Fibroblast of lung (primary cell): ENCODE results near the gene NFE2L1. TPM values are rescaled to one million over a fixed set of nuclear protein-coding genes. Genes with fewer than 3 reads are reported as not detected.

Experiments
- DNase-seq, 2 donors: peaks; one replicate each; pipeline versions ENCODE4 v3.0.0 to v3.0.0-alpha.2; 2010; ENCODE audit warnings: low read depth in 2 of 2
- H2AFZ ChIP-seq: 2 replicates; pipeline ENCODE4 v1.5.1; 2012; ENCODE audit warnings: low read length, control low read depth, inconsistent platforms
- H3K27ac ChIP-seq: 2 replicates; pipeline ENCODE4 v1.5.1; 2011; ENCODE audit warnings: low read length, control low read depth; ENCODE audit not compliant: insufficient read depth
- H3K27me3 ChIP-seq: 2 replicates; pipeline ENCODE4 v1.5.1; 2011; ENCODE audit warnings: mild to moderate bottlenecking, low read length; ENCODE audit not compliant: control insufficient read depth, insufficient read depth
- H3K36me3 ChIP-seq: 2 replicates; pipeline ENCODE4 v1.5.1; 2011; ENCODE audit warnings: low read length; ENCODE audit not compliant: control insufficient read depth, insufficient read depth
- H3K4me1 ChIP-seq: 2 replicates; pipeline ENCODE4 v1.5.1; 2011; ENCODE audit warnings: low read length; ENCODE audit not compliant: control insufficient read depth, insufficient read depth; ENCODE audit errors: extremely low read depth
- H3K4me2 ChIP-seq: 2 replicates; pipeline ENCODE4 v1.5.1; 2011; ENCODE audit warnings: low read length, control low read depth; ENCODE audit not compliant: insufficient read depth; ENCODE audit errors: extremely low read depth
- H3K4me3 ChIP-seq, 4 experiments: fragments of 200-600 bp in 1 of 4; sonication (generic) in 1 of 4; replicated peaks in 1 of 4; 2 replicates each; pipeline ENCODE4 v1.5.1; 2011 to 2016; ENCODE audit warnings: low read length in 4 of 4, low read depth in 3 of 4, mild to moderate bottlenecking in 3 of 4, control low read depth in 2 of 4, inconsistent platforms in 1 of 4, mixed read lengths in 1 of 4; ENCODE audit not compliant: insufficient read depth in 1 of 4; ENCODE audit errors: control extremely low read depth in 1 of 4
- H3K79me2 ChIP-seq: 2 replicates; pipeline ENCODE4 v1.5.1; 2012; ENCODE audit warnings: mild to moderate bottlenecking, low read length, inconsistent platforms; ENCODE audit not compliant: control insufficient read depth, insufficient read depth
- H3K9ac ChIP-seq: 2 replicates; pipeline ENCODE4 v1.5.1; 2011; ENCODE audit warnings: mild to moderate bottlenecking, low read length, control low read depth; ENCODE audit not compliant: insufficient read depth
- H3K9me3 ChIP-seq: 2 replicates; pipeline ENCODE4 v1.5.1; 2012; ENCODE audit warnings: low read depth, low read length; ENCODE audit not compliant: control insufficient read depth, insufficient read depth
- H4K20me1 ChIP-seq: 2 replicates; pipeline ENCODE4 v1.5.1; 2011; ENCODE audit warnings: low read length; ENCODE audit not compliant: control insufficient read depth, insufficient read depth; ENCODE audit errors: extremely low read depth
- EZH2 ChIP-seq: IDR thresholded peaks from 2 replicates; pipeline ENCODE4 v1.5.1; 2012; ENCODE audit warnings: low read length, control low read depth, mild to moderate bottlenecking; ENCODE audit errors: missing control alignments
- polyA plus RNA-seq, 2 donors: library from polyadenylated mRNA; depleted of rRNA in 1 of 2; stranded (reverse) in 1 of 2; unstranded in 1 of 2; fragments of >200 nt; gene quantifications; 2 replicates each; pipeline ENCODE4 v1.2.1, GENCODE V29; 2011 to 2012; ENCODE audit warnings: missing spikeins in 1 of 2
- total RNA-seq: library from RNA; depleted of rRNA; stranded (reverse); fragments of >200 nt; gene quantifications from 2 replicates; pipeline ENCODE4 v1.2.1, GENCODE V29; 2014
- TF ChIP-seq, protein P1 (sequence below), 2 donors: IDR thresholded peaks in 1 of 2; conservative IDR thresholded peaks in 1 of 2; 1 replicate in 1 of 2; 2 replicates in 1 of 2; pipeline ENCODE4 v1.5.1; 2011 to 2012; ENCODE audit warnings: low read length in 2 of 2, control low read depth in 1 of 2, inconsistent platforms in 1 of 2, low read depth in 1 of 2, mild to moderate bottlenecking in 1 of 2

Gene NFE2L1
- total and polyA plus RNA-seq, 2 donors (not counting 1 experiment from before 2014, with no cell fraction given): 162 to 200 TPM

DNA sequence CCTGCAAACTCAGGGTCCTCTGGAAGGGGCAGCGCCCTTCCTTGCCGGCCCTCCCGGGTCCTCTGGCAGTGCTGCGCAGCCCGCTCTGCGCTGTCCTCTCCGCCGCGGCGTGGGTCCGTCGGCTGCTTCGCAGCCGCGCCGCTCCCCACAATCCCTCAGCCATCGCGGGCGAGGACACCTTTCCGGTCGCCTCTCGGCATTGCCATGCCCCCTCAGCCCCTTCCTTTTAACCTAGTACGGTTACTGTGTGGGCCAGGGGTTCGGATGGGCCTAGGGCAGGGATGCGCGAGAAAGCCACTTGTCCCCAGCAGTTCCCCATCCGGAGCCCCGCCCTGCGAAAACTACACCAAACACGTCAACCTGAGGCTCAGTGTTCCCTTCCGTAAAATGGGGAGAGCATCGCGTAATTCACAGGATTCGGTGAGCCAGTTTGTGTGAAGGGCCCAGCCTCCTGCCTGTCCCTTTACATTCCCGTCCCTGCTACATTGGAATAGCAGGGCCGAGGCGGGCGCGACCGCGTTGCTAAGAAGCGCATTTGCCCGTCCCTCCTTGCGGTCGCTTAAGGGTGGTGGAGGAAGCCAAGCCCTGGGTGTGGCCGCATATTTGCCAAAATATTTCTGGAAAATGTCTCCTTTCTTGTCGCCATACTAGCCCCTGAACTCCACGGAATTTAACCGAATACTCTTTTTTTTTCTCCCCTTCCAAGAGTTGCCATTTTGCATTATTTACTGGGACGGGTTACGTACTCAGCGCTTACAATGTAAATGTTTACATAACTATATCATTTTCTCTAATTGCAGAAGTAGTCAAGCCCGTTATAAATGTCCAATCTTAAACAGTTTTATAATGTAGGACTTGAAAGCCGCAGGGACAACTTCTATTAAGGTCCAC, 23.8 kb upstream of the NFE2L1 start:
- Histone ChIP-seq H3K4me3 (peak overlapping the region; percentile 39 to 73 (median 52)), H4K20me1 (no peaks in the 10 kb centered on the region), H3K9me3 (no peaks in the 10 kb centered on the region), H3K4me1 (peaks cover 23% of the 10 kb centered on the region), H2AFZ (peak overlapping the region; percentile 14), H3K36me3 (no peaks in the 10 kb centered on the region), H3K4me2 (peak overlapping the region; percentile 95), H3K9ac (peak overlapping the region; percentile 33), H3K27ac (peak overlapping the region; percentile 49), H3K27me3 (no peaks in the 10 kb centered on the region), H3K79me2 (no peaks in the 10 kb centered on the region)
- TF ChIP-seq, protein P1, sequence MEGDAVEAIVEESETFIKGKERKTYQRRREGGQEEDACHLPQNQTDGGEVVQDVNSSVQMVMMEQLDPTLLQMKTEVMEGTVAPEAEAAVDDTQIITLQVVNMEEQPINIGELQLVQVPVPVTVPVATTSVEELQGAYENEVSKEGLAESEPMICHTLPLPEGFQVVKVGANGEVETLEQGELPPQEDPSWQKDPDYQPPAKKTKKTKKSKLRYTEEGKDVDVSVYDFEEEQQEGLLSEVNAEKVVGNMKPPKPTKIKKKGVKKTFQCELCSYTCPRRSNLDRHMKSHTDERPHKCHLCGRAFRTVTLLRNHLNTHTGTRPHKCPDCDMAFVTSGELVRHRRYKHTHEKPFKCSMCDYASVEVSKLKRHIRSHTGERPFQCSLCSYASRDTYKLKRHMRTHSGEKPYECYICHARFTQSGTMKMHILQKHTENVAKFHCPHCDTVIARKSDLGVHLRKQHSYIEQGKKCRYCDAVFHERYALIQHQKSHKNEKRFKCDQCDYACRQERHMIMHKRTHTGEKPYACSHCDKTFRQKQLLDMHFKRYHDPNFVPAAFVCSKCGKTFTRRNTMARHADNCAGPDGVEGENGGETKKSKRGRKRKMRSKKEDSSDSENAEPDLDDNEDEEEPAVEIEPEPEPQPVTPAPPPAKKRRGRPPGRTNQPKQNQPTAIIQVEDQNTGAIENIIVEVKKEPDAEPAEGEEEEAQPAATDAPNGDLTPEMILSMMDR (conservative IDR thresholded peaks at IDR 0.05 in 1 of 2, IDR thresholded peaks at IDR 0.05 in 1 of 2; ENCODE audit: low read depth in 1 of 2, low read length in 2 of 2): no peak
- no peak for TF ChIP-seq EZH2
- peak in 1 of 2 donors; percentile 61 for DNase-seq

DNA sequence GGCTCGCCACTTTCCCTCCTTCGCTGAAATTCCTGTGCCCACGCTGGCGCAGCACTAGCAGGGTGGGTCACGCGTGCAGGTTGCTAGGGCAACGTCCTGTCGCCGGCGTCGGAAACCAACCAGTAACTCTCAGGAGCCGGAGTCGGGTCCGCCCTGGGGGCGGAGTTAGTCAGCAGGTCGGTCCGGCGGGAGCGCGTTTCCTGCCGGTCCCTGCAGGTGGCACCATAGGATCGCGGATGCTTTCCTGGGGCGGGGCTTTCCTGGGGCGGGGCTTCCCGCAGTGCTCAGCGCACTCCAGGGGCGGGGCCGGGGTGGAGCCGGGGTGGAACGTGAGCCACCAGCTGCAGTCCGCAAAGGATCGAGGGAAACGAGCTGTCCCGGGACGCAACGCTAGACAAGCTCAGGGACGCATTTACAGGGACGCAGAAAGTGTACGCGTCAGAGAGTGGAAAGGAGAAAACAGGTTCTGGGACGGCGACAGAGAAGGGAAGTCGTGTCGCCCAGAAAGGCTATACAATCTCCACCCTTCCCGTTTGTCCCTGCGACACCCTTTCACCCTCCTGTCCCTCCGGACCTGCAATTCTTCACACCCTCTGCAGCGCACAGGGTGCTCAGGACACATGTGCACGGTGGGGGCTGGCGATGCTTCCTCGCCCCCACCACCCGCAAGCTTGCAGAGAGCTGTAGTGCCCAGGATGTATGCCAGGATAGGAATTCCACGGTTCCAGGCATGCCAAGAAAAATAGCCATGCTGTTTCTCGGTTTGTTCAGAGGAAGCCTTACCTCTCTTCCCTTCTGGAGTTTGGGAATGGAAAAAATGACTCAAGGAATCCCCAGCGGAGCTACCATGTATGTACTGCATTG, 22.9 kb upstream of the NFE2L1 start:
- Histone ChIP-seq H4K20me1 (no peaks in the 10 kb centered on the region), H3K4me2 (peak overlapping the region; percentile 100), H2AFZ (peak overlapping the region; percentile 97), H3K4me1 (peaks cover 23% of the 10 kb centered on the region), H3K27ac (peak overlapping the region; percentile 63), H3K9ac (no peak overlapping the region), H3K4me3 (peak overlapping the region; percentile 57 to 73 (median 66)), H3K9me3 (no peaks in the 10 kb centered on the region), H3K36me3 (no peaks in the 10 kb centered on the region), H3K79me2 (no peaks in the 10 kb centered on the region), H3K27me3 (no peaks in the 10 kb centered on the region)
- DNase-seq: peak; percentile 93 to 95
- TF ChIP-seq, protein P1 (conservative IDR thresholded peaks at IDR 0.05 in 1 of 2, IDR thresholded peaks at IDR 0.05 in 1 of 2; ENCODE audit: low read depth in 1 of 2, low read length in 2 of 2): peak; percentile 55 to 69
- no peak for TF ChIP-seq EZH2
